ENCODE measurements around the gene TTC12.

TTC12 gene

DNA sequence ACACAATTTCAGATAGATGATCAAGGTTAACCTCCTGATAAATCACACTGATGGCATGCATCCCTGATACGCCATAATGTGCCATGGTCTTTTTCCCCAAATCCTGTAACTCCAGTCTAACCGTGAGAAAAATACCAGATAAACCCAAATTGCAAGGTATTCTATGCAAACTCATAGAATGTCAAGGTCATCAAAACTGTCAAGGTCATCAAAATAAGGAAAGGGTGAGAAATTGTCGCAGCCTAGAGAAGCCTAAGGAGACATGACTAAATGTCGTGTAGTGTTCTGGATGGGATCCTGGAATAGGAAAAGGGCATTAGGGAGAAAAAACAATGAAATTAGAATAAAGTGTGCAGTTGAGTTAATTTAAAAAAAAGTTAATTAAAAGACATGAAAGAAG is 4.7 kb downstream of the TTC12 start:
- TF ChIP-seq CREB1 (IDR thresholded peaks at IDR 0.05; ENCODE audit: low read depth) (no peak), EP300 (IDR thresholded peaks at IDR 0.05; ENCODE audit: borderline replicate concordance) (no peak), TEAD4 (IDR thresholded peaks at IDR 0.05) (no peak), NFIC (IDR thresholded peaks at IDR 0.05) (no peak), EGR1 (IDR thresholded peaks at IDR 0.05) (no peak), FOXM1 (IDR thresholded peaks at IDR 0.05; ENCODE audit: borderline replicate concordance, low read depth) (no peak), TCF12 (IDR thresholded peaks at IDR 0.05; ENCODE audit: low read depth) (no peak), ZBTB7A (IDR thresholded peaks at IDR 0.05; ENCODE audit: low read depth) (no peak), TAF1 (IDR thresholded peaks at IDR 0.05; ENCODE audit: low read depth) (no peak), CEBPB (IDR thresholded peaks at IDR 0.05) (no peak), RAD21 (IDR thresholded peaks at IDR 0.05; ENCODE audit: low read depth) (no peak)
- TF ChIP-seq, protein P1, sequence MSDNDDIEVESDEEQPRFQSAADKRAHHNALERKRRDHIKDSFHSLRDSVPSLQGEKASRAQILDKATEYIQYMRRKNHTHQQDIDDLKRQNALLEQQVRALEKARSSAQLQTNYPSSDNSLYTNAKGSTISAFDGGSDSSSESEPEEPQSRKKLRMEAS (IDR thresholded peaks at IDR 0.05), result no peak
- TF ChIP-seq, protein P2, sequence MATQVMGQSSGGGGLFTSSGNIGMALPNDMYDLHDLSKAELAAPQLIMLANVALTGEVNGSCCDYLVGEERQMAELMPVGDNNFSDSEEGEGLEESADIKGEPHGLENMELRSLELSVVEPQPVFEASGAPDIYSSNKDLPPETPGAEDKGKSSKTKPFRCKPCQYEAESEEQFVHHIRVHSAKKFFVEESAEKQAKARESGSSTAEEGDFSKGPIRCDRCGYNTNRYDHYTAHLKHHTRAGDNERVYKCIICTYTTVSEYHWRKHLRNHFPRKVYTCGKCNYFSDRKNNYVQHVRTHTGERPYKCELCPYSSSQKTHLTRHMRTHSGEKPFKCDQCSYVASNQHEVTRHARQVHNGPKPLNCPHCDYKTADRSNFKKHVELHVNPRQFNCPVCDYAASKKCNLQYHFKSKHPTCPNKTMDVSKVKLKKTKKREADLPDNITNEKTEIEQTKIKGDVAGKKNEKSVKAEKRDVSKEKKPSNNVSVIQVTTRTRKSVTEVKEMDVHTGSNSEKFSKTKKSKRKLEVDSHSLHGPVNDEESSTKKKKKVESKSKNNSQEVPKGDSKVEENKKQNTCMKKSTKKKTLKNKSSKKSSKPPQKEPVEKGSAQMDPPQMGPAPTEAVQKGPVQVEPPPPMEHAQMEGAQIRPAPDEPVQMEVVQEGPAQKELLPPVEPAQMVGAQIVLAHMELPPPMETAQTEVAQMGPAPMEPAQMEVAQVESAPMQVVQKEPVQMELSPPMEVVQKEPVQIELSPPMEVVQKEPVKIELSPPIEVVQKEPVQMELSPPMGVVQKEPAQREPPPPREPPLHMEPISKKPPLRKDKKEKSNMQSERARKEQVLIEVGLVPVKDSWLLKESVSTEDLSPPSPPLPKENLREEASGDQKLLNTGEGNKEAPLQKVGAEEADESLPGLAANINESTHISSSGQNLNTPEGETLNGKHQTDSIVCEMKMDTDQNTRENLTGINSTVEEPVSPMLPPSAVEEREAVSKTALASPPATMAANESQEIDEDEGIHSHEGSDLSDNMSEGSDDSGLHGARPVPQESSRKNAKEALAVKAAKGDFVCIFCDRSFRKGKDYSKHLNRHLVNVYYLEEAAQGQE (IDR thresholded peaks at IDR 0.05; ENCODE audit: low read depth), result no peak
- TF ChIP-seq, protein P3, sequence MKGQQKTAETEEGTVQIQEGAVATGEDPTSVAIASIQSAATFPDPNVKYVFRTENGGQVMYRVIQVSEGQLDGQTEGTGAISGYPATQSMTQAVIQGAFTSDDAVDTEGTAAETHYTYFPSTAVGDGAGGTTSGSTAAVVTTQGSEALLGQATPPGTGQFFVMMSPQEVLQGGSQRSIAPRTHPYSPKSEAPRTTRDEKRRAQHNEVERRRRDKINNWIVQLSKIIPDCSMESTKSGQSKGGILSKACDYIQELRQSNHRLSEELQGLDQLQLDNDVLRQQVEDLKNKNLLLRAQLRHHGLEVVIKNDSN (IDR thresholded peaks at IDR 0.05), result no peak

DNA sequence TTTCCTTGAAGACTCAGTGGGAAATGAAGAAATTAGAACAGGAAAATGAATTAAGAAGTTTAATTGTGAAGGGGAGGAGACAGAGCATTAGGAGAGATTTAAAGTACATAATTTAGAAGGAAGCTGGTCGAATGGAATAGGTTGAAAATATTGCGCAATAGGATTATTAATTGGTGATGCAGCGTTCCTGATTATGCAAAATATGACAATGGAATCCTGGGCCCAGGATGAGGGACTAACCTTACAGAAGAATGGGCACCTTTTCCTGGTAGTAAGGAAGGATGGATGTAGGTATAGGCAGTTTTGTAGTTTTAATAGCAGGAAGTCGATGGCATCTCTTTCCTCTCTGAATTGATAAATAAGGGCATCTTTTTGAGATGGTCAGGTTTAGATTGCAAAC is 7.8 kb downstream of the TTC12 start:
- no peak for TF ChIP-seq YY1 (IDR thresholded peaks at IDR 0.05; ENCODE audit: low read depth)
- TF ChIP-seq CEBPB (IDR thresholded peaks at IDR 0.05), result peak; percentile 84

DNA sequence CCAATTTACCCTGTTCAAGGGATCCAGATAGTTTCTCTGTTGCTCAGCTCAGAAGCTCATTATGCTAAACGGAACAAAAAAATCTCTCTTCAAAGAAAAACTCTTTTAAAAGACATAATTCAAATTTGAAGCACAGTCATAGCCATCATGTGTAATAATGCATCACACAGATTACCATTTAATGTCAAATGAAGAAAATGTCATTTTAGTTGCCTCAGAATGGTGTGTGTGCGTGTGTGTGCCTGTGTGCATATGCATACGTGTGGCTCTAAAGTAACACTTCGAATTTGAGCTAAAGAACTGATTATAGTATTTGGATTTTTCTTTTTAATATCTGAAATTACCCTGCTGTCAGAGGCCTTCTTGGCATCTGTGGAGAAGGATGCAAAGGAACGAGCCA is 9.9 kb downstream of the TTC12 start:
- no peak for TF ChIP-seq TAF1 (IDR thresholded peaks at IDR 0.05; ENCODE audit: low read depth)
- no peak for TF ChIP-seq TCF12 (IDR thresholded peaks at IDR 0.05; ENCODE audit: low read depth)
- TF ChIP-seq, protein P3 (IDR thresholded peaks at IDR 0.05), result no peak
- no peak for TF ChIP-seq CREB1 (IDR thresholded peaks at IDR 0.05; ENCODE audit: low read depth)
- no peak for TF ChIP-seq TEAD4 (IDR thresholded peaks at IDR 0.05)
- no peak for TF ChIP-seq EP300 (IDR thresholded peaks at IDR 0.05; ENCODE audit: borderline replicate concordance)

DNA sequence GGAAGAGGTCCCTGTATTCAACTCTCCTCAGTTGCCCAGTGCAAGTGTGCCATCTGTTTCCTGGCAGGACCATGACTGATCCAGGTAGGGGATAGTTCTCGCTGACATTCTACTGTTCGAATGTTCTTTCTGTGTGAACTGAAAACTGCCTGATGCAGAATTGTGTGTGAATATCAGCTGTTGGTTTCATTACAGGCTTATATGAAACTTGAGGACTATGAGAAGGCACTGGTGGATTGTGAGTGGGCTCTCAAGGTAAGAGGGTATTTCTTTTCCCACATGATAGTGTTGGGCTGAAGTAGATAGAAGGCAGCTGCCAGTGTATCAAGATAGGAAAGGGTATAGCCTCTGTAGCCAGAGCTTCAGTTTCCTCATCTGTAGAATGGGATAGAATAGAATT is 15.3 kb downstream of the TTC12 start:
- no peak for TF ChIP-seq EGR1 (IDR thresholded peaks at IDR 0.05)
- TF ChIP-seq EP300 (IDR thresholded peaks at IDR 0.05; ENCODE audit: borderline replicate concordance), result no peak
- TF ChIP-seq, protein P3 (IDR thresholded peaks at IDR 0.05), result no peak
- TF ChIP-seq, protein P2 (IDR thresholded peaks at IDR 0.05; ENCODE audit: low read depth), result no peak
- TF ChIP-seq, protein P1 (IDR thresholded peaks at IDR 0.05), result no peak
- TF ChIP-seq CEBPB (IDR thresholded peaks at IDR 0.05), result no peak
- TF ChIP-seq NFIC (IDR thresholded peaks at IDR 0.05), result no peak
- no peak for TF ChIP-seq TAF1 (IDR thresholded peaks at IDR 0.05; ENCODE audit: low read depth)
- TF ChIP-seq ZBTB7A (IDR thresholded peaks at IDR 0.05; ENCODE audit: low read depth), result no peak
- TF ChIP-seq TCF12 (IDR thresholded peaks at IDR 0.05; ENCODE audit: low read depth), result no peak
- no peak for TF ChIP-seq FOXM1 (IDR thresholded peaks at IDR 0.05; ENCODE audit: borderline replicate concordance, low read depth)
- TF ChIP-seq RAD21 (IDR thresholded peaks at IDR 0.05; ENCODE audit: low read depth), result no peak
- TF ChIP-seq CREB1 (IDR thresholded peaks at IDR 0.05; ENCODE audit: low read depth), result no peak
- no peak for TF ChIP-seq TEAD4 (IDR thresholded peaks at IDR 0.05)
- no peak for TF ChIP-seq YY1 (IDR thresholded peaks at IDR 0.05; ENCODE audit: low read depth)

DNA sequence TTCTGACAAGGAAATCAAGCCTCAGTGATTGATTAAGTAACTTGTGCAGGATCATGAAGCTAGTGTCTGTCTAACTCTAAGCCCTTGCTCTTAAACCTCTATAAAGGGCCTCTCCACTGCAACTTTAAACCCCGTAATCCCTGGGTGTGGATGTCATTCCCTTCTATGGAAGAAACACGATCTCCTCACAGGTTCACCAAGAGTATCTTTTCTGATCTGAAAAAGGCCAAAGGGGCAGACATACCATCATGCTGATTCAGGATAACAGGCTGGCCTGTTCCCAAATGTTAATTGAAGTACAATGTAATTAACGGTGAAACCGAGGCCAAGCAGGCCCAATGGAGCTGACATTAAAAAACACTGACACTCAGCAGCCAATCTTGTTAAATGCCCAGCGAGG is 17.1 kb downstream of the TTC12 start:
- TF ChIP-seq RAD21 (IDR thresholded peaks at IDR 0.05; ENCODE audit: low read depth) (no peak), TCF12 (IDR thresholded peaks at IDR 0.05; ENCODE audit: low read depth) (no peak), ZBTB7A (IDR thresholded peaks at IDR 0.05; ENCODE audit: low read depth) (no peak), TEAD4 (IDR thresholded peaks at IDR 0.05) (no peak), YY1 (IDR thresholded peaks at IDR 0.05; ENCODE audit: low read depth) (no peak), EGR1 (IDR thresholded peaks at IDR 0.05) (no peak), NFIC (IDR thresholded peaks at IDR 0.05) (no peak), CREB1 (IDR thresholded peaks at IDR 0.05; ENCODE audit: low read depth) (no peak), EP300 (IDR thresholded peaks at IDR 0.05; ENCODE audit: borderline replicate concordance) (no peak), CEBPB (IDR thresholded peaks at IDR 0.05) (no peak), TAF1 (IDR thresholded peaks at IDR 0.05; ENCODE audit: low read depth) (no peak), FOXM1 (IDR thresholded peaks at IDR 0.05; ENCODE audit: borderline replicate concordance, low read depth) (no peak)
- TF ChIP-seq, protein P3 (IDR thresholded peaks at IDR 0.05), result no peak
- TF ChIP-seq, protein P1 (IDR thresholded peaks at IDR 0.05), result no peak
- TF ChIP-seq, protein P2 (IDR thresholded peaks at IDR 0.05; ENCODE audit: low read depth), result no peak

Data from Ishikawa (cell line).